ENCODE results near the gene PRKCE.

DNA sequence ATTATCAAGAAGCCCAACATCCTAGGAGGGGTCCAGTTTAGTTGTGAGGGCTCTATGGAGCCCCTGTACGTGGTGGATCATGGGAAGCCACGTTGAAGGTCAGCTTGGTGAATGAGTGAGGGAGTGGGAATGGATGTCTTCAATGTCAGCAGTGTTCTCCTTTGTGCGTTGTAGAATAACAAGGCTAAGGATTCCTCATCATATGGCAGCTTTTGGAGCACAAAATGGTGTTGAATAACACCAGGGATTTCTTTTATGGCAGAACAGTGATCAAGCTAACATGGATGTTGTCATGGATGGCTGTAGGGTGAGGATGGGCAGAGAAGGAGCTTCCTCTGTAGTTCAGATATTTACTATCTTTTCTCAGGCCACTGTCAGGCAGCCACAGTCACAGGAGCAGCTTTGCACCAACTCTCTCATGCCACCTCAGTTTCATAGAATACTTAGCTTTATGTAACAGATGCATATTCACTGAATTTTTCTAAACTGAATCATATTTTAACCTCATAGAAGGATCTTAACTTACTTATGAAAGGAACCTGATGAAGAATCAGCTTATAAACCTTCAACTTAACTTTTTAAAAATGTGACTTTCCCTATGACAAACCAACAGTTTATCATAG lies 361.3 kb downstream of the PRKCE start:
- TF ChIP-seq POLR2AphosphoS5 (IDR thresholded peaks at IDR 0.05; ENCODE audit: borderline replicate concordance, low read depth, low read length): no peak
- no peak for TF ChIP-seq EZH2 (IDR thresholded peaks at IDR 0.05)
